Activated CD4-positive, alpha-beta T cell treated with anti-CD3 and anti-CD28 coated beads, Interleukin-2, amount 10 ng/mL, durations not matched to agents 7 days and 5 days (primary cell): ENCODE measurements around the gene ARFGAP1. TPM values are rescaled to one million over a fixed set of nuclear protein-coding genes. Genes with fewer than 3 reads are reported as not detected.

Experiments used
- CTCF ChIA-PET: fragments of 350-600 bp; sonication (Branson Sonifier 250); formaldehyde crosslinking; loops from one replicate; lab custom pipeline; 2021; ENCODE audit warnings: antibody characterized with exemption; lab: Charles Lee
- POLR2A ChIA-PET: fragments of 350-600 bp; sonication (Branson Sonifier 250); formaldehyde crosslinking; loops from one replicate; lab custom pipeline; 2021; ENCODE audit warnings: antibody characterized with exemption; lab: Charles Lee
- DNase-seq: peaks from one replicate; pipeline ENCODE4 v3.0.0-alpha.2; 2020
- H3K27ac Mint-ChIP-seq: one replicate; pipeline ENCODE4 v1.8.0; 2021; ENCODE audit warnings: mild to moderate bottlenecking, moderate library complexity, mixed read lengths
- H3K27me3 Mint-ChIP-seq: one replicate; pipeline ENCODE4 v1.8.0; 2021; ENCODE audit warnings: mixed read lengths
- H3K36me3 Mint-ChIP-seq: one replicate; pipeline ENCODE4 v1.8.0; 2021; ENCODE audit warnings: low read depth, mixed read lengths
- H3K4me1 Mint-ChIP-seq: one replicate; pipeline ENCODE4 v1.8.0; 2021; ENCODE audit warnings: mixed read lengths
- H3K4me3 Mint-ChIP-seq: one replicate; pipeline ENCODE4 v1.8.0; 2021; ENCODE audit warnings: mild to moderate bottlenecking, moderate library complexity, mixed read lengths
- H3K9me3 Mint-ChIP-seq: one replicate; pipeline ENCODE4 v1.8.0; 2021; ENCODE audit warnings: mixed read lengths
- total RNA-seq, 2 experiments: library from RNA; stranded (reverse); gene quantifications; one replicate each; pipeline ENCODE4 v1.2.3, GENCODE V29; 2021

Gene ARFGAP1
- total RNA-seq, 2 experiments from 2014 or later: 88.0 to 94.4 TPM

DNA sequence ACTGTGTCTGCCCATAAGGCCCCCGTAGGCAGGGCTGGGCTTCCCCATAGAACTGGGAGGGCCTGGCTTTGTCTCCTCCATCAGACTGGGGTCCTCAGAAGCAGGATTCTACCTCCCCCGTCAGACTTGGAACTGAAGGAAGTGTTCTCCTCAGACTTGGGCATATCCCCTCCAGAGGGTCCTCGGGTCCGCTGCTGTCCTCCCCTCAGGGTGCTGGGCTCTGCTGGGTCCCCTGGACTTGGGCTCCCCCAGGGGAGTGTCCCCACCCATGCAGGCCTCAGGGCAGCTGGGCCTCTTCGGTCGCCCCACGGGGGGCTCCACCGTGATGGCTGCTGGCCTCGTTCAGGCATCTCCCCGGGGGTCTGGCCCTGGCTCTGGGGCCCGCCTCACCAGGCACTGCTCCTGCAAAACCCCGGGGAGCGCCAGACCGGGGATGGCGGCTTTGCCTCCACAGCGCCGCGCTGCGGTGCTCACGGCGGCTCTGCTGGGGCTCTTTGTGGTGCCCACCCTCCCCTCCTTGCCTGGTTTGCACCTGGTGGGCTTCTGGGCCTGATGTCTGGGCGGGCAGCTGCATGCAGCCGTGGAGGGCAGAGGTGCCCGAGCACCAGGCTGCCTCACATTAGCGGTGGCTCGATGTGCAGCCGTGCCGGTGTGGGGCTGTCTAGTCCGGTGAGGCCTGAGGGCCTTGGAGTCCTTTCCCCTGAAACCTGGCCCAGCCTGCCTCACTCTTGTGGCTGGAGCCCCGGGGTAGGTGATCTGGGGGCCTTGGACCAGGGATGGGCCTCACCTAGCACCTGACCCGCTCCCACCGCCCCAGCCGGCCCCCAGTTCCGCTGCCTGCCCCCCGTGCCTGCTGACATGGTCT is 34.3 kb downstream of the ARFGAP1 start:
- ChIA-PET CTCF (no interaction called here), POLR2A (no interaction called here)
- DNase-seq: no peak
- H3K36me3 Mint-ChIP-seq: no peaks in the 10 kb centered on the region
- H3K27ac Mint-ChIP-seq: no peak overlapping the region
- no peak overlapping the region for H3K4me3 Mint-ChIP-seq
- peaks cover 4% of the 10 kb centered on the region for H3K27me3 Mint-ChIP-seq
- no peaks in the 10 kb centered on the region for H3K4me1 Mint-ChIP-seq
- H3K9me3 Mint-ChIP-seq: no peaks in the 10 kb centered on the region

DNA sequence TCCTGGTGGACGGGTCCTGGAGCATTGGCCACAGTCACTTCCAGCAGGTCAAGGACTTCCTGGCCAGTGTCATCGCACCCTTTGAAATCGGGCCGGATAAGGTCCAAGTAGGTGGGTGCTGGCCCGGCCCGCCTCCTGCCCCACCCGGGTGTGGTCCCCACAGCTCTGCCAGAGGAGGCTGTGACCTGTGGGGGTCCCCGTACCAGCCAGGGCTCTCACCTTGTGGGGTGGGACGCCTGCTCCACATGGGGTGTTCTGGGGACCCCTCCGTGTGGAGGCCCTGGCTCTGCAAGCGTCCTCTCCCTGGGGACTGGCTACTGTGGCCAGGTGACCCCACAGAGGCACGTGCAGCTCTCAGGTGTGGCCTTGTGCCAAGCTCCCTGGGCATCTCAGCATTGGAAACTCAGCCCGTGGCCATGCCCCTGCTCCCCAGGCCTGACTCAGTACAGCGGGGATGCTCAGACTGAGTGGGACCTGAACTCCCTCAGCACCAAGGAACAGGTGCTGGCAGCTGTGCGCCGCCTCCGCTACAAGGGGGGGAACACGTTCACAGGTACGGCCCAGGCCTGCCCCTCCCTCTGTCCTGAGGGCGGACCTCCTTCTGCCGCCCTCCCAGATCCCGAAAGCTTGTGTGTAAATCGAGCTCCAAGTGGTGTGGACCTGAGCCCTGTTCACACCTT is 35.1 kb downstream of the ARFGAP1 start:
- Mint-ChIP-seq H3K27ac (no peak overlapping the region), H3K4me1 (no peaks in the 10 kb centered on the region), H3K36me3 (no peaks in the 10 kb centered on the region), H3K4me3 (no peak overlapping the region), H3K9me3 (no peaks in the 10 kb centered on the region), H3K27me3 (peaks cover 2% of the 10 kb centered on the region)
- DNase-seq: no peak
- ChIA-PET POLR2A (no interaction called here), CTCF (no interaction called here)

DNA sequence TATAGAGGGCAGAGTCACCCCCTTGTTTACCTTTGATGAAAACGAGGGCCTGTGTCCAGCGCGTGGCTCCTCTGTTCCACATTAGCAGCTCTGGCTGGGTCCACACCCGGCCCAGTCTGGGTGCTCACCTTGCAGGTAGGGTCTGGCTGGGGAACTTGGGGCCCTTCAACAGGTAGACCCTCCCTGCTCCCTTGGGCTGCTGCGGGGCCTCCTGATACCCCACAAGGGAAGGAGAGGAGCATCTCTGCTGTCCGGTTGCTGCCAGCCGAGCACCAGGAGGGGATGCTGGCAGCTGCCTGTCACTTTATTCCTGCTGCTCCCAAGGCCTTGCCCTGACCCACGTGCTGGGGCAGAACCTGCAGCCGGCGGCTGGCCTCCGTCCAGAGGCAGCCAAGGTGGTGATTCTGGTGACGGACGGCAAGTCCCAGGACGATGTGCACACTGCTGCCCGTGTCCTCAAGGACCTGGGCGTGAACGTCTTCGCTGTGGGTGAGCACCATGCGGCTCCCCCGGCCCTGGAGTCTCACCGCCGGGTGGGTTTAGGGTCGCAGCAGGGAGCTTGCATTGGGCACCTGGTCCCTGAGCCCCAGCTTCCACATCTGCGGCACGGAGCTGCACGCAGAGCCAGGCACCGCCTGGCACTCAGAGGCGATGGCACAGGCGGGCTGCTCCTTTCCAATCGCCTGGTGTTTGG is 35.8 kb downstream of the ARFGAP1 start:
- H3K4me1 Mint-ChIP-seq: no peaks in the 10 kb centered on the region
- no peak overlapping the region for H3K4me3 Mint-ChIP-seq
- H3K36me3 Mint-ChIP-seq: no peaks in the 10 kb centered on the region
- no peaks in the 10 kb centered on the region for H3K27me3 Mint-ChIP-seq
- no peak overlapping the region for H3K27ac Mint-ChIP-seq
- POLR2A ChIA-PET: no interaction called here
- CTCF ChIA-PET: interaction anchor here (0.5 kb wide), 1 partner anchor 417 kb away, joined by 3 read pairs; no protein-coding TSS in a partner anchor
- DNase-seq: no peak
- no peaks in the 10 kb centered on the region for H3K9me3 Mint-ChIP-seq

DNA sequence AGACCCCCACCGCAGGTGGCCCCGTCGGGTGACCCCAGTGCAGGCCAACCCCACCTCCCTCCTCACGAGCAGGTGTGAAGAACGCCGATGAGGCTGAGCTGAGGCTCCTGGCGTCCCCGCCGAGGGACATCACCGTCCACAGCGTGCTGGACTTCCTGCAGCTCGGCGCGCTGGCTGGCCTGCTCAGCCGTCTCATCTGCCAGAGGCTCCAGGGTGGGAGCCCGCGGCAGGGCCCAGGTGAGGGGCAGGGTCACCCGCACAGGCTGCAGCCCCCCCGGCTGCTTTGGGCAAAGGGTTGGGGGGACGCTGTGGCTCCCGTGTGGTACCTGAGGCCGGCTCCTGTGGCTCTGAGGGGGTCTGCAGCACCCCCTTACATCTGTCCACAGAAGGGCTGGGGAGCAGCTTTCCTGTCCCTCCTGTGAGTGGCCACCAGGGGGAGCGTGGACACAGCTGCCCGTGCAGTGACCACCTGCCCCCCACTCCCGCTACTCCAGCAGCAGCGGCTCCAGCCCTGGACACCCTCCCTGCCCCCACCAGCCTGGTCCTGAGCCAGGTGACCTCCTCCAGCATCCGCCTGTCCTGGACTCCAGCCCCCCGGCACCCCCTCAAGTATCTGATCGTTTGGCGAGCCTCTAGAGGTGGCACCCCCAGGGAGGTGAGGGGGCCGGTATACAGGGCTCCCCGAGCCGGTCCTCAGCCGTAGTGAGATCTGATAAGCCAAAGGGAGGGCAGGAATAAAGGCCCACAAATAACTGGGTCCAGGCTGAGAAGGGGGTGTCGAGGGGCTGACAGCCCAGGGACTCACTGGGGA is 36.9 kb downstream of the ARFGAP1 start:
- Mint-ChIP-seq H3K9me3 (no peaks in the 10 kb centered on the region), H3K27ac (no peak overlapping the region), H3K4me1 (no peaks in the 10 kb centered on the region), H3K27me3 (no peaks in the 10 kb centered on the region), H3K36me3 (no peaks in the 10 kb centered on the region), H3K4me3 (no peak overlapping the region)
- ChIA-PET POLR2A (no interaction called here), CTCF (interaction anchor here (1.5 to 1.8 kb wide), 2 partner anchors 14 to 73 kb away, joined by 4 to 5 read pairs; no protein-coding TSS in a partner anchor)
- peak; percentile 24 for DNase-seq

DNA sequence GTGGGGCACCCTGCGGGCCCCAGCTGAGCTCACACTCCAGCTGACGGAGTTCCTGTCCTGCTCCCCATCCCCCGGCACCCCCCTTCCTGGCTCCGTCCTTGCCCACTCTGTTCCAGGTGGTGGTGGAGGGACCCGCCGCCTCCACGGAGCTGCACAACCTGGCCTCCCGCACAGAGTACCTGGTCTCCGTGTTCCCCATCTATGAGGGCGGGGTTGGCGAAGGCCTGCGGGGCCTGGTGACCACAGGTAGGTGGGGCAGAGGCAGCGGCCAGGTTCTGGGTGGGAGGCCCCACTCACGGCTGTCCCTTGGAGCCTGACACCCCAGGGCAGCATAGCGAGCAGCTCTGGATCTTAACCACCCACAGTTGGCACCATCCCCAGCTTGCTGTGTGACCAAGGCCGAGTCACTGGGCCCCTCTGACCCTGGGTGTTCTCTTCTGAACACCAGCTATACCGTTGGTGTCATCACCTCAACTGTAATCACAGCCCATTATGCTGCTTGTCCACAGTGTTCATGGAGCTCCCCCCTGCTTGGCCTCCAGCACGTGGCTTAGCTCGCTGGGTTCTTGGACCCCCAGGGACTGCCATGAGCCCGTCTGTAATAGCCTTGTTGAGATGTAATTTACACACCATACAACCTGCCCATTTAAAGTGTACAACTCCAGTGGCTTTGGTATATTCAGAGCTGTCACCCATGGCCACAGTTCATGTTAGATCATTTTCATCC is 37.8 kb downstream of the ARFGAP1 start:
- Mint-ChIP-seq H3K27me3 (no peaks in the 10 kb centered on the region), H3K4me1 (no peaks in the 10 kb centered on the region), H3K36me3 (no peaks in the 10 kb centered on the region), H3K4me3 (no peak overlapping the region), H3K27ac (no peak overlapping the region), H3K9me3 (no peaks in the 10 kb centered on the region)
- CTCF ChIA-PET: interaction anchor here (0.9 to 1.8 kb wide), 3 partner anchors 15 to 72 kb away, joined by 3 to 5 read pairs (median 4); no protein-coding TSS in a partner anchor
- POLR2A ChIA-PET: no interaction called here
- no peak for DNase-seq

DNA sequence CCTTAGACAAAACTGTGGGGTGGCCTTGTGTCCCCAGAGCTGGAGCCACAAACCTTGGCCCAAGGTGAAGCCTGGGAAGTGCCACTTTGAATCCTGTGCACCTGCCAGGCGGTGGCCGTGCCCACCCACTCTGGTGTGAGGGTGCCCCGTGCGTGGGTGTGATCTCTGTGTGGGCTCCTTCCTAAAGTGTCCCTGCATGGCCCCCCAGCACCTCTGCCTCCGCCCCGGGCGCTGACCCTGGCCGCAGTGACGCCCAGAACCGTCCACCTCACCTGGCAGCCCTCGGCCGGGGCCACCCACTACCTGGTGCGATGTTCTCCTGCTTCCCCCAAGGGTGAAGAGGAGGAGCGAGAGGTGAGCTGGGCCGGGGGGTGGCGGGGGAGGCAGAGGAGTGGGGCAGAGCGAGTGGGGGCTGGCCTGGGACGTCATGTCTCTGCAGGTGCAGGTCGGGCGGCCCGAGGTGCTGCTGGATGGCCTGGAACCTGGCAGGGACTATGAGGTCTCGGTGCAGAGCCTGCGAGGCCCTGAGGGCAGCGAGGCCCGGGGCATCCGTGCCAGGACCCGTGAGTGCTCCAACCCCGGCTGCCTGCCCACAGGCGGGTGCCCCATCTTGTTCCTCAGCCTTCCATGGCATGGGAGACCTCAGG is 38.7 kb downstream of the ARFGAP1 start:
- H3K27ac Mint-ChIP-seq: no peak overlapping the region
- no peaks in the 10 kb centered on the region for H3K4me1 Mint-ChIP-seq
- H3K9me3 Mint-ChIP-seq: no peaks in the 10 kb centered on the region
- no peak overlapping the region for H3K4me3 Mint-ChIP-seq
- H3K27me3 Mint-ChIP-seq: no peaks in the 10 kb centered on the region
- ChIA-PET CTCF (interaction anchor here (1.5 kb wide), 1 partner anchor 16 kb away, joined by 5 read pairs; no protein-coding TSS in a partner anchor), POLR2A (no interaction called here)
- no peaks in the 10 kb centered on the region for H3K36me3 Mint-ChIP-seq
- DNase-seq: no peak

DNA sequence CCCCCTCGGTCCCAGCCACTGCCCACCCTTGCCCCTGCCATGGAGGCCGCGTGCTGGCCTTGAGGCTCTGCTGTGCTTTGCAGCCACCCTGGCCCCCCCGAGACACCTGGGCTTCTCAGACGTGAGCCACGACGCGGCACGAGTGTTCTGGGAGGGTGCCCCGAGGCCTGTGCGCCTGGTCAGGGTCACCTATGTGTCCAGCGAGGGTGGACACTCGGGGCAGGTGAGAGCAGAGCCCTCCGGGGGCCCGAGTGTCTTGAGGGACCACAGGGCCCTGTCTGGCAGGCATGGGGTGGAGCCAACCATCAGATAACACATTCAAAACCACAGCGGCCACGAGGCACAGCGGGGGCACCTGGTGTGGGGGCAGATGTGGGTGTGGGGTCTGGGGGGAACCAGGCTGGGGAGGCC is 39.2 kb downstream of the ARFGAP1 start:
- no peak overlapping the region for H3K27ac Mint-ChIP-seq
- H3K9me3 Mint-ChIP-seq: no peaks in the 10 kb centered on the region
- H3K4me1 Mint-ChIP-seq: no peaks in the 10 kb centered on the region
- ChIA-PET CTCF (no interaction called here), POLR2A (no interaction called here)
- DNase-seq: no peak
- no peaks in the 10 kb centered on the region for H3K36me3 Mint-ChIP-seq
- H3K27me3 Mint-ChIP-seq: no peaks in the 10 kb centered on the region
- no peak overlapping the region for H3K4me3 Mint-ChIP-seq

DNA sequence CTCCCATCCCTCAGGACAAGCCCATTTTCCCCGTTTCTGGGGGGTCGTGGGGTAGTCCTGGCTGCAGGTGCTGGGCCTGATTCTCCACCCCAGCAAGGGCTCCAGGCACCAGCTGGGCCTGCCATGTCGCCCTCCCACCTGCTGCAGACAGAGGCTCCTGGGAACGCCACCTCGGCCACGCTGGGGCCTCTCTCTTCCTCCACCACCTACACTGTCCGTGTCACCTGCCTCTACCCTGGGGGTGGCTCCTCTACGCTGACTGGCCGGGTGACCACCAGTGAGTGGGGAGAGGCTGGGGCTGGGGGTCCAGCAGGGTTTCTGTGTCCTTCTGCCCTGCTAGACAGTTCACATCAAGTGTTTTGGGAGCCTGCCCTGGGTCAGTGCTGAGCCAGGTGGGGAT is 39.7 kb downstream of the ARFGAP1 start:
- ChIA-PET CTCF (no interaction called here), POLR2A (no interaction called here)
- H3K27ac Mint-ChIP-seq: no peak overlapping the region
- no peaks in the 10 kb centered on the region for H3K4me1 Mint-ChIP-seq
- H3K9me3 Mint-ChIP-seq: no peaks in the 10 kb centered on the region
- no peaks in the 10 kb centered on the region for H3K36me3 Mint-ChIP-seq
- H3K4me3 Mint-ChIP-seq: no peak overlapping the region
- DNase-seq: no peak
- no peaks in the 10 kb centered on the region for H3K27me3 Mint-ChIP-seq

DNA sequence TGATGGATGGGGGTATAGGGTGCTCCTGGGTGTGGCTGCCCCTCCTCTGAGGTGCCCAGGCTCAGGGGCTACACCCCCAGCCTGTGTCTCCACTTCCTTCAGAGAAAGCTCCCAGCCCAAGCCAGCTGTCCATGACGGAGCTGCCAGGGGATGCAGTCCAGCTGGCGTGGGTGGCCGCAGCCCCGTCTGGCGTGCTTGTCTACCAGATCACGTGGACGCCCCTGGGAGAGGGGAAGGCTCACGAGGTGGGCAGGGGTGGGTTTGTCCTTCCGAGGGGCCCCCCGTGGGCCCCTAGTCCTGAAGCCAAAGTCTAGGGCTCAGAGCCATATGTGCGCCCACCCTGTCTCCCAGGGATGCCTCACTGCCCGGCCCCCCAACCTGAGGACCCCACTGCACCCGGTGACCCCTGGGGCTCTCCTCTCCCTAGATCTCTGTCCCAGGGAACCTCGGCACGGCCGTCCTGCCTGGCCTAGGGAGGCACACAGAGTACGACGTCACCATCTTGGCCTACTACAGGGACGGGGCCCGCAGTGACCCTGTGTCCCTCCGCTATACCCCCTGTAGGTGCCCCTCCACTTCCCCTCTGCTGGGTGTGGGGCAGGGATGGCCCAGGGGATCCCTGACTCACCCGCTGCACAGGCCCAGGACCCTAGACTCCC is 40.2 kb downstream of the ARFGAP1 start:
- no peak overlapping the region for H3K4me3 Mint-ChIP-seq
- H3K36me3 Mint-ChIP-seq: no peaks in the 10 kb centered on the region
- ChIA-PET CTCF (no interaction called here), POLR2A (no interaction called here)
- DNase-seq: no peak
- H3K27me3 Mint-ChIP-seq: no peaks in the 10 kb centered on the region
- H3K4me1 Mint-ChIP-seq: no peaks in the 10 kb centered on the region
- H3K9me3 Mint-ChIP-seq: no peaks in the 10 kb centered on the region
- no peak overlapping the region for H3K27ac Mint-ChIP-seq

DNA sequence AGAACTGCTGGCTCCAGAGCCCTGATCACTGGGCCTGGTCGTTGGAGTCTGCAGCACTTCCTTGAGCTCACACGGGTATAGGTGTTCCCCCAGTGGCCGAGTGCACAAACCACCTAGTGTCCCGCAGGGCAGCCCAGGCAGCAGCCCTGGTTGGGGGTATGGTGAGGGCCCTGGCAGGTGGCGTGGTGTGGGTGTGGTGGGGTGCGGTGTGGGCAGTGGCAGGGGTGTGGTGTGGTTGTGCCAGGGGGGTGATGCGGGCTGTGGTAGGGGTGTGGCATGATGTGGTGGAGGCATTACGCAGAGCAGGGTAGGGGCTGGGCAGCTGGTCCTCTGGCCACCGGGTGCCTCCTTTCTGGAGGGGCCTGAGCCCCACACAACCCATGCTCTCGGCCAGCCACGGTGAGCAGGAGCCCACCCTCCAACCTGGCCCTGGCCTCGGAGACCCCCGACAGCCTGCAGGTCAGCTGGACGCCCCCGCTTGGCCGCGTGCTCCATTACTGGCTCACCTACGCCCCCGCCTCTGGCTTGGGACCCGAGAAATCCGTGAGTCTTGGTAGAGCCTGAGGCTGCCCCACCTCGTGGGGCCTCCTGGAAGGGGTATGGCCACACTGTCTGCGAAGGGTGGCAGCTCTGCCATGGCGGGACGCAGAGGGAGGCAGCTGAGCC is 40.9 kb downstream of the ARFGAP1 start:
- POLR2A ChIA-PET: no interaction called here
- H3K9me3 Mint-ChIP-seq: no peaks in the 10 kb centered on the region
- no peaks in the 10 kb centered on the region for H3K4me1 Mint-ChIP-seq
- H3K36me3 Mint-ChIP-seq: no peaks in the 10 kb centered on the region
- H3K27me3 Mint-ChIP-seq: no peaks in the 10 kb centered on the region
- CTCF ChIA-PET: no interaction called here
- H3K27ac Mint-ChIP-seq: no peak overlapping the region
- no peak for DNase-seq
- no peak overlapping the region for H3K4me3 Mint-ChIP-seq

DNA sequence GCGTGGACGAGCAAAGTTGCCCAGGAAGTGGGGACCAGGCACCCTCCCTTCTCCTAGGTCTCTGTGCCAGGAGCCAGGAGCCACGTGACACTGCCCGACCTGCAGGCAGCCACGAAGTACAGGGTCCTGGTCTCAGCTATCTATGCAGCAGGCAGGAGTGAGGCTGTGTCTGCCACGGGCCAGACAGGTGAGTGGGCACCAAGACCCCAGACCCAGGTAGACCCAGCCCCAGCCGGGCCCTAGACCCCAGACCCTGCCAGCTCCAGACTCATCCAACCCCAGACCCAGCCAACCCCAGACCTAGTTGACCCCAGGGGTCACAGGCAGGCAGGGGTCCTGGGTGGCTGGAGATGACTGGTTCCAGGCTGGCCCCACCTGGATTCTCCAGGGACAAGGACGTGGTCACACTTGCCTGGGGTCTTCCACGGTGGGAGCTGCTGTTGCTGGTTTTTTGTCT is 41.4 kb downstream of the ARFGAP1 start:
- DNase-seq: no peak
- no peaks in the 10 kb centered on the region for H3K9me3 Mint-ChIP-seq
- no peak overlapping the region for H3K4me3 Mint-ChIP-seq
- H3K27me3 Mint-ChIP-seq: no peaks in the 10 kb centered on the region
- no peaks in the 10 kb centered on the region for H3K36me3 Mint-ChIP-seq
- ChIA-PET CTCF (no interaction called here), POLR2A (no interaction called here)
- H3K27ac Mint-ChIP-seq: no peak overlapping the region
- H3K4me1 Mint-ChIP-seq: no peaks in the 10 kb centered on the region
